H1 (cell line): ENCODE data around the gene TRMT44.

Source experiments
- POLR2A ChIP-seq, 2 experiments: IDR thresholded peaks; 1 replicate in 1 of 2; 2 replicates in 1 of 2; pipeline ENCODE4 v1.6.1; 2011; ENCODE audit warnings: low read depth in 2 of 2, low read length in 2 of 2, mild to moderate bottlenecking in 2 of 2; ENCODE audit errors: control extremely low read depth in 1 of 2
- POLR2AphosphoS5 ChIP-seq: IDR thresholded peaks from 2 replicates; pipeline ENCODE4 v1.6.1; 2011; ENCODE audit warnings: low read depth, low read length

- no peak for TF ChIP-seq POLR2A (IDR thresholded peaks at IDR 0.05; ENCODE audit: control extremely low read depth in 1 of 2, low read depth in 2 of 2, low read length in 2 of 2)
- no peak for TF ChIP-seq POLR2AphosphoS5
Observed at GRCh38 chr4:8467016-8467415, 26.4 kb downstream of the TRMT44 start.
